Heart left ventricle (tissue), 16 donors: ENCODE data around the gene WWC1. TPM values are rescaled to one million over a fixed set of nuclear protein-coding genes. Genes with fewer than 3 reads are reported as not detected.

ENCODE experiments used
- ATAC-seq, 4 donors: fragments of 200-7000 bp; cut with Tn5 transposase; one replicate each; pipeline ENCODE4 v1.9.1; 2020 to 2022; ENCODE audit warnings: moderate library complexity in 4 of 4, mild to moderate bottlenecking in 3 of 4, moderate number of reproducible peaks in 1 of 4
- DNase-seq, 5 donors: peaks; one replicate each; pipeline ENCODE4 v3.0.0-alpha.2; 2020
- H3K27ac ChIP-seq, 12 donors: fragments of 200-600 bp; sonication (generic) in 4 of 12; one replicate each; pipeline versions ENCODE4 v1.5.0 to v1.8.0; 2016 to 2022; ENCODE audit warnings: mild to moderate bottlenecking in 2 of 12
- H3K27me3 ChIP-seq, 9 donors: fragments of 200-600 bp; sonication (generic) in 2 of 9; one replicate each; pipeline versions ENCODE4 v1.5.1 to v1.8.0; 2016 to 2022; ENCODE audit warnings: mild to moderate bottlenecking in 3 of 9
- H3K36me3 ChIP-seq, 9 donors: fragments of 200-600 bp; sonication (generic) in 2 of 9; one replicate each; pipeline versions ENCODE4 v1.5.0 to v1.8.0; 2018 to 2022; ENCODE audit warnings: mild to moderate bottlenecking in 2 of 9
- H3K4me1 ChIP-seq, 12 donors: fragments of 200-600 bp; sonication (generic) in 4 of 12; one replicate each; pipeline versions ENCODE4 v1.5.0 to v1.8.0; 2016 to 2022; ENCODE audit warnings: mild to moderate bottlenecking in 3 of 12
- H3K4me3 ChIP-seq, 12 donors: fragments of 200-600 bp; sonication (generic) in 4 of 12; one replicate each; pipeline versions ENCODE4 v1.5.0 to v1.8.0; 2017 to 2022; ENCODE audit warnings: mild to moderate bottlenecking in 9 of 12, moderate library complexity in 4 of 12
- H3K9me3 ChIP-seq, 12 donors: fragments of 200-600 bp; sonication (generic) in 4 of 12; one replicate each; pipeline versions ENCODE4 v1.5.0 to v1.8.0; 2016 to 2022; ENCODE audit warnings: mild to moderate bottlenecking in 1 of 12
- POLR2A ChIP-seq, 2 donors: fragments of 450-650 bp; IDR thresholded peaks; one replicate each; pipeline ENCODE4 v1.6.1; 2017; ENCODE audit warnings: antibody characterized with exemption in 2 of 2, mild to moderate bottlenecking in 2 of 2, moderate library complexity in 2 of 2
- WGBS, 4 donors: extraction: QIAGEN DNeasy Blood & Tissue Kit in 2 of 4; methylation state at CpG; one replicate each; pipeline versions ENCODE4 v1.1.5 to v1.1.7; 2013 to 2018; 5-methylcytosine and 5-hydroxymethylcytosine counted together
- intact Hi-C, 10 donors: fragments of 100-400 bp; cut with DNase I; formaldehyde crosslinking; loops; one replicate each; pipeline versions ENCODE4 v1.11.1 to v1.14.2; 2022
- polyA plus RNA-seq, 2 donors: library from polyadenylated mRNA; stranded (reverse); fragments of 200-250 nt; gene quantifications; one replicate each; pipeline ENCODE4 v1.2.3, GENCODE V29; 2013
- total RNA-seq, 9 donors: library from RNA; depleted of rRNA in 2 of 9; stranded (reverse); fragments of >200 nt in 2 of 9; fragmentation: NEBNext Ultra II Directional in 3 of 9; extraction: Animal tissue kit (Norgen Biotek cat#: 25700) in 3 of 9; gene quantifications; one replicate each; pipeline versions ENCODE4 v1.1.0 to v1.2.4, GENCODE V29; 2016 to 2023
- TF ChIP-seq, protein P1 (sequence below), 12 donors: fragments of 200-600 bp; sonication (generic) in 4 of 12; IDR thresholded peaks; one replicate each; pipeline versions ENCODE4 v1.5.0 to v1.8.0; 2018 to 2022; ENCODE audit warnings: antibody characterized with exemption in 12 of 12, mild to moderate bottlenecking in 5 of 12
- donor health status: ischemic (EF 13 %, LVEDD 7.1; RV severe dilation, severe dysfunction).
- donor health status: healthy with polysubstance abuse.
- donor health status: DM: no; HTN: yes; CAD: no.
- donor health status: DM: no; HTN: no; CAD: no.
- donor health status: ischemic (EF 25% LVEDD 6.9; RV normal size, moderate dysfunction).
- donor health status: ischemic (EF 25% LVEDD 5.7; RV mildly dilated, moderate dysfunction).
- donor health status: healthy.
- donor health status: DM: yes; HTN: yes; CAD: no.
- donor health status: ischemic (EF 35%, LVEDD 5.7; RV mildly dilated, moderate dysfunction).
- donor health status: nonischemic (EF 11% LVEDD 7.7; RV severe dilation, severe dysfunction).
- donor health status: DM: yes; HTN: yes; CAD: no.
- donor health status: PGD.
- donor health status: ischemic (EF 29% LVEDD 5.4; RV normal size, mild dysfunction).
- donor health status: nonischemic (EF 23%, LVEDD 6.1; RV moderate dilation, normal function).

The WWC1 gene
- total and polyA plus RNA-seq, 11 donors: 0.23 to 21.5 (median 1.7) TPM

DNA sequence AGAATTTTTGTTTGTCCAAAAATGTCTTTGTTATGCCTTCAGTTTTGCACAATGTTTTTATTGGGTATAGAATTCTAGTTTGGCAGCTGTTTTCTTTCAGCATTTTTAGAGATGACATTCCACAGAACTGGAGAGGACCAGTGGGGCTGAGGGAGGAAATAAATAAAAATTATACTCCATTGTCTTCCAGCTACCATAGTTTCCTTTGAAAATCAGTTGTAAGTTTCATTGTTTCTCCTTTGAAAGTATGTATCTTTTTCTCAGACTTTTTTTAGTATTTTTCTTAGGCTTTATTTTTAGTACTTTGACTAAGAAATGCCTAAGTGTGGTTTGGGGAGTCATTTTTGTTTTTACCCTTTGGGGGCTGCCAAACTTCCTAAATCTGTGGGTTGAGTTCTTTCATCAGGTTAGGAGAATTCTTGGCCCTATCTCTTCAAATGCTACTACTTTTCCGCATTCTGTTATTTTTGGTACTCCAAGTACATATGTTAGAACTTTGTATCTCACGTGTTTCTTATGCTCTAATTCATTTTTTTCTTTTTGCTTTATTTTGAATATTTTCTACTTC, 222.5 kb downstream of the WWC1 start:
- intact Hi-C loops: no loop called here

More for the DNA sequence above, 222.5 kb downstream of the WWC1 start:
- TF ChIP-seq POLR2A (IDR thresholded peaks at IDR 0.05): no peak
- TF ChIP-seq, protein P1, sequence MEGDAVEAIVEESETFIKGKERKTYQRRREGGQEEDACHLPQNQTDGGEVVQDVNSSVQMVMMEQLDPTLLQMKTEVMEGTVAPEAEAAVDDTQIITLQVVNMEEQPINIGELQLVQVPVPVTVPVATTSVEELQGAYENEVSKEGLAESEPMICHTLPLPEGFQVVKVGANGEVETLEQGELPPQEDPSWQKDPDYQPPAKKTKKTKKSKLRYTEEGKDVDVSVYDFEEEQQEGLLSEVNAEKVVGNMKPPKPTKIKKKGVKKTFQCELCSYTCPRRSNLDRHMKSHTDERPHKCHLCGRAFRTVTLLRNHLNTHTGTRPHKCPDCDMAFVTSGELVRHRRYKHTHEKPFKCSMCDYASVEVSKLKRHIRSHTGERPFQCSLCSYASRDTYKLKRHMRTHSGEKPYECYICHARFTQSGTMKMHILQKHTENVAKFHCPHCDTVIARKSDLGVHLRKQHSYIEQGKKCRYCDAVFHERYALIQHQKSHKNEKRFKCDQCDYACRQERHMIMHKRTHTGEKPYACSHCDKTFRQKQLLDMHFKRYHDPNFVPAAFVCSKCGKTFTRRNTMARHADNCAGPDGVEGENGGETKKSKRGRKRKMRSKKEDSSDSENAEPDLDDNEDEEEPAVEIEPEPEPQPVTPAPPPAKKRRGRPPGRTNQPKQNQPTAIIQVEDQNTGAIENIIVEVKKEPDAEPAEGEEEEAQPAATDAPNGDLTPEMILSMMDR (IDR thresholded peaks at IDR 0.05): no peak
- no peak for ATAC-seq
- Histone ChIP-seq H3K9me3 (peaks cover 0 to 11% (median 7%) of the 10 kb centered on the region in 12 donors), H3K36me3 (peaks cover 0 to 100% (median 94%) of the 10 kb centered on the region in 9 donors), H3K4me1 (no peaks in the 10 kb centered on the region), H3K4me3 (no peak overlapping the region), H3K27ac (no peak overlapping the region), H3K27me3 (no peaks in the 10 kb centered on the region)
- no peak for DNase-seq
- WGBS, 4 donors: 94 to 99% (median 97%) methylated on average over 2 of the region's 2 CpGs

Other genes starting within 250 kb of the WWC1 start
- 10 to 100 TPM; 38.1 to 64.4 (median 48.6) TPM for gene RARS1, start 194.8 kb downstream of the WWC1 start, total RNA-seq
- 10 to 100 TPM; 21.1 to 60.2 TPM for gene RARS1, start 194.8 kb downstream of the WWC1 start, polyA plus RNA-seq
- under 1 TPM in 3 of 9 donors, not detected in 6; 0.25 to 0.38 (median 0.27) TPM for gene FBLL1, start 237.7 kb downstream of the WWC1 start, total RNA-seq
- gene FBLL1, start 237.7 kb downstream of the WWC1 start, polyA plus RNA-seq: under 1 TPM in 1 of 2 donors, not detected in 1; 0.11 TPM